ENCODE measurements around the gene CCM2.

GRCh38 chr7:45033931-45034290 lies 33.9 kb downstream of the CCM2 start:
- TF ChIP-seq CTCF (conservative IDR thresholded peaks at IDR 0.05; ENCODE audit: low read length) (no peak), EZH2phosphoT487 (IDR thresholded peaks at IDR 0.05; ENCODE audit: borderline replicate concordance, low read depth, low read length) (no peak)
